Occipital lobe (tissue), 2 donors: ENCODE results near the gene CACNA2D3. TPM values are rescaled to one million over a fixed set of nuclear protein-coding genes. Genes with fewer than 3 reads are reported as not detected.

Source experiments
- DNase-seq: peaks from one replicate; lab custom pipeline; 2025; lab: John Stamatoyannopoulos, UW
- total RNA-seq: library from RNA; depleted of rRNA; stranded (reverse); fragments of >200 nt; gene quantifications from one replicate; pipeline ENCODE4 v1.2.3, GENCODE V29; 2014

The CACNA2D3 gene
- total RNA-seq, 1 donor from 2014 or later, result 11.2 TPM

- DNase-seq, result no peak
Observed at GRCh38 chr3:54331341-54331740, 209.0 kb downstream of the CACNA2D3 start.

GRCh38 chr3:54337846-54338245, 215.5 kb downstream of the CACNA2D3 start:
- no peak for DNase-seq

- DNase-seq, result no peak
Observed at GRCh38 chr3:54339608-54340007, 217.3 kb downstream of the CACNA2D3 start.

- DNase-seq, result no peak
Observed at GRCh38 chr3:54341811-54342210, 219.5 kb downstream of the CACNA2D3 start.

GRCh38 chr3:54342676-54343075, 220.3 kb downstream of the CACNA2D3 start:
- DNase-seq, result no peak

GRCh38 chr3:54343495-54343894, 221.1 kb downstream of the CACNA2D3 start:
- no peak for DNase-seq

- DNase-seq, result no peak
Observed at GRCh38 chr3:54344601-54345231, 222.4 kb downstream of the CACNA2D3 start.

GRCh38 chr3:54345847-54346375, 223.6 kb downstream of the CACNA2D3 start:
- no peak for DNase-seq

- DNase-seq, result no peak
Observed at GRCh38 chr3:54347060-54347459, 224.7 kb downstream of the CACNA2D3 start.

GRCh38 chr3:54347933-54348332, 225.6 kb downstream of the CACNA2D3 start:
- DNase-seq, result no peak

GRCh38 chr3:54349231-54349652, 226.9 kb downstream of the CACNA2D3 start:
- no peak for DNase-seq

GRCh38 chr3:54349691-54350090, 227.3 kb downstream of the CACNA2D3 start:
- DNase-seq, result no peak

GRCh38 chr3:54353546-54353945, 231.2 kb downstream of the CACNA2D3 start:
- DNase-seq, result no peak

- DNase-seq, result no peak
Observed at GRCh38 chr3:54353946-54354345, 231.6 kb downstream of the CACNA2D3 start.

- no peak for DNase-seq
Observed at GRCh38 chr3:54355800-54356199, 233.4 kb downstream of the CACNA2D3 start.

GRCh38 chr3:54356261-54357045, 234.1 kb downstream of the CACNA2D3 start:
- DNase-seq, result peak; percentile 14

GRCh38 chr3:54357301-54357700, 234.9 kb downstream of the CACNA2D3 start:
- no peak for DNase-seq

GRCh38 chr3:54358316-54358715, 236.0 kb downstream of the CACNA2D3 start:
- DNase-seq, result no peak

GRCh38 chr3:54358969-54359694, 236.8 kb downstream of the CACNA2D3 start:
- no peak for DNase-seq

GRCh38 chr3:54360320-54360719, 238.0 kb downstream of the CACNA2D3 start:
- no peak for DNase-seq

- no peak for DNase-seq
Observed at GRCh38 chr3:54361746-54362283, 239.5 kb downstream of the CACNA2D3 start.
